Endothelial cell of umbilical vein (primary cell): ENCODE results near the gene LTB4R. TPM values are rescaled to one million over a fixed set of nuclear protein-coding genes. Genes with fewer than 3 reads are reported as not detected.

Source experiments
- BruUV-seq: library from RNA; stranded (reverse); fragments of 400-500 nt; replicated peaks from 2 replicates; lab custom pipeline; 2021; lab: Mats Ljungman, UMichigan
- CTCF ChIA-PET: fragments of 300-600, 350-600 bp; sonication (Branson Sonifier 250); formaldehyde crosslinking; loops from one replicate; lab custom pipeline; 2021; ENCODE audit warnings: antibody characterized with exemption, inconsistent platforms; lab: Charles Lee
- POLR2A ChIA-PET: fragments of 300-600, 350-600 bp; sonication (Branson Sonifier 250); formaldehyde crosslinking; loops from one replicate; lab custom pipeline; 2021; ENCODE audit warnings: antibody characterized with exemption, inconsistent platforms; lab: Charles Lee
- DNase-seq: peaks from one replicate; pipeline ENCODE4 v3.0.0-alpha.2; 2011; ENCODE audit warnings: low read depth, low spot score
- FAIRE-seq: peaks from 2 replicates; lab custom pipeline; 2011; peaks lifted over from hg19 to GRCh38; lab: Jason Lieb, UNC
- H2AFZ ChIP-seq: 2 replicates; pipeline ENCODE4 v1.6.0; 2012; ENCODE audit warnings: low read depth, low read length, control low read depth, inconsistent platforms
- H3K27ac ChIP-seq: 2 replicates; pipeline ENCODE4 v1.5.1; 2011; ENCODE audit warnings: low read depth, mild to moderate bottlenecking, control low read depth, low read length, moderate library complexity; ENCODE audit not compliant: insufficient read depth
- H3K27me3 ChIP-seq, 2 experiments: 2 replicates each; pipeline versions ENCODE4 v1.6.0 to v1.6.1; 2011; ENCODE audit warnings: low read length in 2 of 2, mixed read lengths in 1 of 2; ENCODE audit not compliant: control insufficient read depth in 2 of 2, insufficient read depth in 2 of 2
- H3K36me3 ChIP-seq, 2 experiments: 2 replicates in 1 of 2; 3 replicates in 1 of 2; pipeline ENCODE4 v1.5.1; 2011; ENCODE audit warnings: low read length in 2 of 2, mild to moderate bottlenecking in 1 of 2, moderate library complexity in 1 of 2; ENCODE audit not compliant: control insufficient read depth in 2 of 2, insufficient read depth in 2 of 2; ENCODE audit errors: extremely low read depth in 1 of 2
- H3K4me1 ChIP-seq: 3 replicates; pipeline ENCODE4 v1.5.1; 2011; ENCODE audit warnings: mild to moderate bottlenecking, low read length; ENCODE audit not compliant: control insufficient read depth, insufficient read depth; ENCODE audit errors: extremely low read depth
- H3K4me2 ChIP-seq: 2 replicates; pipeline ENCODE4 v1.6.1; 2011; ENCODE audit warnings: low read length, control low read depth, mixed read lengths; ENCODE audit not compliant: insufficient read depth
- H3K4me3 ChIP-seq, 3 experiments: fragments of 200-600 bp in 1 of 3; sonication (generic), shearing (Covaris generic) in 1 of 3; replicated peaks in 1 of 3; 2 replicates each; pipeline ENCODE4 v1.5.1; 2011 to 2016; ENCODE audit warnings: control low read depth in 3 of 3, low read length in 3 of 3, mild to moderate bottlenecking in 2 of 3, inconsistent platforms in 1 of 3, low read depth in 1 of 3, moderate library complexity in 1 of 3; ENCODE audit not compliant: insufficient read depth in 1 of 3
- H3K79me2 ChIP-seq: 2 replicates; pipeline ENCODE4 v1.6.0; 2012; ENCODE audit warnings: low read length, inconsistent platforms; ENCODE audit not compliant: control insufficient read depth, insufficient read depth
- H3K9ac ChIP-seq: replicated peaks from 2 replicates; pipeline ENCODE3; 2011; ENCODE audit warnings: low read length, control low read depth; ENCODE audit not compliant: insufficient read depth; ENCODE audit errors: extremely low read depth
- H3K9me1 ChIP-seq: replicated peaks from 3 replicates; pipeline ENCODE4 v1.6.0; 2011; ENCODE audit warnings: mild to moderate bottlenecking, low read length; ENCODE audit not compliant: control insufficient read depth, insufficient read depth; ENCODE audit errors: extremely low read depth
- H3K9me3 ChIP-seq: replicated peaks from 2 replicates; pipeline ENCODE4 v1.5.1; 2012; ENCODE audit warnings: low read length, inconsistent platforms; ENCODE audit not compliant: control insufficient read depth, insufficient read depth
- H4K20me1 ChIP-seq: replicated peaks from 2 replicates; pipeline ENCODE3; 2011; ENCODE audit warnings: mild to moderate bottlenecking, low read length; ENCODE audit not compliant: control insufficient read depth, insufficient read depth; ENCODE audit errors: extremely low read depth
- EZH2 ChIP-seq: IDR thresholded peaks from 2 replicates; pipeline ENCODE4 v1.6.1; 2012; ENCODE audit warnings: borderline replicate concordance, low read depth, mild to moderate bottlenecking, moderate library complexity, low read length, inconsistent platforms; ENCODE audit not compliant: severe bottlenecking
- FOS ChIP-seq: IDR thresholded peaks from 2 replicates; pipeline ENCODE4 v1.6.1; 2011; ENCODE audit warnings: mild to moderate bottlenecking, low read length, moderate library complexity, borderline replicate concordance; ENCODE audit not compliant: insufficient read depth
- GATA2 ChIP-seq: IDR thresholded peaks from 2 replicates; pipeline ENCODE4 v1.7.0; 2011; ENCODE audit warnings: low read depth, mild to moderate bottlenecking, moderate library complexity, mixed read lengths, low read length; ENCODE audit not compliant: insufficient read length, insufficient read depth
- JUN ChIP-seq: IDR thresholded peaks from 2 replicates; pipeline ENCODE4 v1.6.1; 2011; ENCODE audit warnings: borderline replicate concordance, low read depth; ENCODE audit not compliant: insufficient read length, insufficient read depth
- MYC ChIP-seq: IDR thresholded peaks from one replicate; pipeline ENCODE4 v1.6.1; 2011; ENCODE audit warnings: mild to moderate bottlenecking, low read depth, low read length
- POLR2A ChIP-seq: IDR thresholded peaks from 2 replicates; pipeline ENCODE4 v1.6.1; 2012; ENCODE audit warnings: low read depth, mild to moderate bottlenecking, control low read depth, low read length
- POLR2AphosphoS5 ChIP-seq: IDR thresholded peaks from 2 replicates; pipeline ENCODE4 v1.6.1; 2012; ENCODE audit warnings: low read depth, mild to moderate bottlenecking, control low read depth, low read length, moderate library complexity; ENCODE audit not compliant: insufficient read depth
- dilution Hi-C: fragments of 300-500 bp; cut with MboI; formaldehyde crosslinking; loops from one replicate; pipeline ENCODE4 v1.15.0; 2019; ENCODE audit warnings: low sequenced_read_pairs; ENCODE audit not compliant: extremely low pct_ligation_motif_present
- intact Hi-C: fragments of 100-400 bp; cut with micrococcal nuclease; formaldehyde crosslinking; loops from one replicate; pipeline ENCODE4 v1.10.0; 2022
- polyA plus RNA-seq, 4 experiments: library from polyadenylated mRNA; depleted of rRNA in 3 of 4; stranded (reverse) in 3 of 4; unstranded in 1 of 4; fragments of >200 nt; gene quantifications; 2 replicates each; pipeline versions ENCODE4 v1.2.1 to v1.2.3, GENCODE V29; 2011 to 2012; ENCODE audit warnings: missing spikeins in 1 of 4
- total RNA-seq: library from RNA; stranded (reverse); gene quantifications from 2 replicates; pipeline ENCODE4 v1.2.3, GENCODE V29; 2021
- TF ChIP-seq, protein P1 (sequence below): IDR thresholded peaks from 2 replicates; pipeline ENCODE4 v1.6.1; 2011; ENCODE audit not compliant: insufficient read depth, insufficient read length
- TF ChIP-seq, protein P2 (sequence below), 2 donors: IDR thresholded peaks; 1 replicate in 1 of 2; 2 replicates in 1 of 2; pipeline ENCODE4 v1.5.1; 2011; ENCODE audit warnings: low read length in 2 of 2, mild to moderate bottlenecking in 2 of 2, moderate library complexity in 2 of 2, control low read depth in 1 of 2, inconsistent platforms in 1 of 2, low read depth in 1 of 2; ENCODE audit not compliant: insufficient read depth in 1 of 2; ENCODE audit errors: extremely low read depth in 1 of 2

The LTB4R gene
- total and polyA plus RNA-seq, 2 donors (not counting 3 experiments of a cell fraction or from before 2014, with no cell fraction given), result 9.1 to 10.5 TPM

DNA sequence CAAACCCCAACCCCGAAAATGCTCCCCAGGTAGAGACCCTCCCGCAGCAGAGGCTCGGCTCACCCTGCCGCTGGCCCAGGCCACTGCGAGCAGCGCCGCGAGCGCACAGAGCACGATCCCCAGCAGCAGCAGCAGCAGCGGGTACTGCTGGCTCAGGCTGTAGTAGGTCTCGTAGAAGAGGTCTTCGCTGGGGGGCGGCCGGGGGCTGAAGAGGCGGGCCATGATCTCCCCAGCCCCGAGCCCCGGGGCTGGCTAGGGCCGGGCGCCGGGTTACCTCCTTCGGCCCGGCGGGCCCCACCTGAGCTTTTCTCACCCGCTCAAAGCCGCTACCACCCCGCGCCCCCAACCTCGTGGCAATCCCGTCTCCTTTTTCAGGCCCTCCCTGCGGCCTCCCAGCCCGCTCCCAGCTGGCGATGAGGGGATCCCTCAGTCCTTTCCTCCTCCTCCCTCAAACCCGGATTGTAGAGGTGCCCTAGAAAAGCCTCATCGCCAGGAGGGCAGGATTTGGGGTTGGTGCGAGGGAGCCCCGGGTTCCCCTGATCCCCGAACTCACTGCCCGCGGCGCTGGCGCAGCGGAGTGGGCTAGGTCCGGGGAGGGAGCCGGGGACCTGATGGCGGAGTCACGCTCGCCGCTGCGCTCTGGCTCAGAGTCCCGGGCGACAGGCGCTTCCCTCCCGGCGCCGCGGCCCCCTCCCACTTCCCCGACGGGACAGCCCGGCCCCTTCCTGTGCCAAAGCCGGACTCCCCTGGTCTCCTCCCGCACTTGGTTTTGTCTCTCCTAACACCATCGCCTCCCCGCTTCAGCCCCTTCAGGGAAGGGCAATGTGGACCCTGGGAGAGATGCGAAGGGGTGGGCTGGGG, 23.4 kb downstream of the LTB4R start, which contains the start of gene ADCY4:
ADCY4 (minus strand) TSS at position 641 of the 861 bp plus-strand sequence; CDS start at position 222, 419 bp downstream.
- Histone ChIP-seq H3K4me1 (peaks cover 32% of the 10 kb centered on the region), H2AFZ (peak within 1 kb of the TSS; percentile 83), H3K4me2 (peak within 1 kb of the TSS; percentile 89), H3K79me2 (no peaks in the 10 kb centered on the region), H3K4me3 (peak within 1 kb of the TSS; percentile 45 to 83 (median 70)), H3K36me3 (peaks cover 0 to 5% of the 10 kb centered on the region in 2 experiments), H3K9me3 (no peaks in the 10 kb centered on the region), H4K20me1 (no peaks in the 10 kb centered on the region), H3K27ac (peak within 1 kb of the TSS; percentile 59), H3K27me3 (no peaks in the 10 kb centered on the region), H3K9me1 (no peaks in the 10 kb centered on the region), H3K9ac (peak within 1 kb of the TSS; percentile 80)
- ChIA-PET POLR2A (interaction anchor here (1.1 to 3.1 kb wide), 2 partner anchors 96 to 101 kb away, joined by 7 to 32 read pairs; partner anchors contain the start of genes CBLN3 and KHNYN), CTCF (interaction anchor here (1.3 to 20.1 kb wide), 19 partner anchors 11 to 107 kb away, joined by 4 to 811 read pairs (median 28); partner anchors contain the start of genes CBLN3, CIDEB, KHNYN and LTB4R)
- TF ChIP-seq POLR2AphosphoS5 (peak; percentile 82), EZH2 (no peak), POLR2A (peak; percentile 91), JUN (no peak), FOS (no peak), GATA2 (no peak), MYC (no peak)
- TF ChIP-seq, protein P1, sequence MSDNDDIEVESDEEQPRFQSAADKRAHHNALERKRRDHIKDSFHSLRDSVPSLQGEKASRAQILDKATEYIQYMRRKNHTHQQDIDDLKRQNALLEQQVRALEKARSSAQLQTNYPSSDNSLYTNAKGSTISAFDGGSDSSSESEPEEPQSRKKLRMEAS, result no peak
- TF ChIP-seq, protein P2, sequence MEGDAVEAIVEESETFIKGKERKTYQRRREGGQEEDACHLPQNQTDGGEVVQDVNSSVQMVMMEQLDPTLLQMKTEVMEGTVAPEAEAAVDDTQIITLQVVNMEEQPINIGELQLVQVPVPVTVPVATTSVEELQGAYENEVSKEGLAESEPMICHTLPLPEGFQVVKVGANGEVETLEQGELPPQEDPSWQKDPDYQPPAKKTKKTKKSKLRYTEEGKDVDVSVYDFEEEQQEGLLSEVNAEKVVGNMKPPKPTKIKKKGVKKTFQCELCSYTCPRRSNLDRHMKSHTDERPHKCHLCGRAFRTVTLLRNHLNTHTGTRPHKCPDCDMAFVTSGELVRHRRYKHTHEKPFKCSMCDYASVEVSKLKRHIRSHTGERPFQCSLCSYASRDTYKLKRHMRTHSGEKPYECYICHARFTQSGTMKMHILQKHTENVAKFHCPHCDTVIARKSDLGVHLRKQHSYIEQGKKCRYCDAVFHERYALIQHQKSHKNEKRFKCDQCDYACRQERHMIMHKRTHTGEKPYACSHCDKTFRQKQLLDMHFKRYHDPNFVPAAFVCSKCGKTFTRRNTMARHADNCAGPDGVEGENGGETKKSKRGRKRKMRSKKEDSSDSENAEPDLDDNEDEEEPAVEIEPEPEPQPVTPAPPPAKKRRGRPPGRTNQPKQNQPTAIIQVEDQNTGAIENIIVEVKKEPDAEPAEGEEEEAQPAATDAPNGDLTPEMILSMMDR (IDR thresholded peaks at IDR 0.05; ENCODE audit: extremely low read depth in 1 of 2, insufficient read depth in 1 of 2, low read depth in 1 of 2, low read length in 2 of 2), result no peak
- intact Hi-C loops (loop anchor here (1.0 to 2.0 kb wide), 3 partner anchors 31 to 78 kb away; no protein-coding TSS in a partner anchor), dilution Hi-C loops (no loop called here)
- BruUV-seq, result no TSS peak
- DNase-seq, result peak; percentile 50
- peak; percentile 85 for FAIRE-seq
